Endodermal cell (in vitro differentiated cells): ENCODE data around the gene PPM1E. TPM values are rescaled to one million over a fixed set of nuclear protein-coding genes. Genes with fewer than 3 reads are reported as not detected.

Experiments used
- DNase-seq: peaks from one replicate; pipeline ENCODE4 v3.0.0-alpha.2; 2017
- H3K27ac ChIP-seq: 2 replicates; pipeline ENCODE4 v1.5.1; 2013; ENCODE audit warnings: mild to moderate bottlenecking, low read depth, low read length, moderate library complexity
- H3K27me3 ChIP-seq: 2 replicates; pipeline ENCODE4 v1.6.1; 2013; ENCODE audit warnings: mild to moderate bottlenecking, low read length, moderate library complexity; ENCODE audit not compliant: insufficient read depth, control insufficient read depth, poor library complexity, severe bottlenecking
- H3K36me3 ChIP-seq: 2 replicates; pipeline ENCODE4 v1.7.0; 2013; ENCODE audit warnings: mild to moderate bottlenecking, low read length, moderate library complexity; ENCODE audit not compliant: control insufficient read depth, insufficient read depth
- H3K4me1 ChIP-seq: one replicate; pipeline ENCODE4 v1.7.0; 2013; ENCODE audit warnings: low read length; ENCODE audit not compliant: control insufficient read depth, insufficient read depth
- H3K4me3 ChIP-seq: 2 replicates; pipeline ENCODE4 v1.5.1; 2013; ENCODE audit warnings: mild to moderate bottlenecking, low read length, moderate library complexity
- H3K9ac ChIP-seq: 2 replicates; pipeline ENCODE4 v1.6.1; 2013; ENCODE audit warnings: mild to moderate bottlenecking, low read length, moderate library complexity; ENCODE audit not compliant: poor library complexity, severe bottlenecking; ENCODE audit errors: extremely low read depth
- H3K9me3 ChIP-seq: 2 replicates; pipeline ENCODE4 v1.6.1; 2013; ENCODE audit warnings: mild to moderate bottlenecking, low read length, moderate library complexity; ENCODE audit not compliant: control insufficient read depth
- H3K27ac Mint-ChIP-seq: 2 replicates; pipeline ENCODE4 v1.8.0; 2020; ENCODE audit warnings: mixed read lengths
- H3K27me3 Mint-ChIP-seq: 2 replicates; pipeline ENCODE4 v1.8.0; 2021; ENCODE audit warnings: mild to moderate bottlenecking, mixed read lengths; ENCODE audit not compliant: insufficient read depth
- H3K36me3 Mint-ChIP-seq: 2 replicates; pipeline ENCODE4 v1.8.0; 2020; ENCODE audit warnings: low read depth, mixed read lengths
- H3K4me1 Mint-ChIP-seq: 2 replicates; pipeline ENCODE4 v1.8.0; 2020; ENCODE audit warnings: mixed read lengths
- H3K4me3 Mint-ChIP-seq: 2 replicates; pipeline ENCODE4 v1.8.0; 2020; ENCODE audit warnings: mild to moderate bottlenecking, moderate library complexity, mixed read lengths
- H3K9me3 Mint-ChIP-seq: 2 replicates; pipeline ENCODE4 v1.8.0; 2020; ENCODE audit warnings: mild to moderate bottlenecking, mixed read lengths
- CTCF ChIP-seq: fragments of 200-600 bp; sonication (generic); conservative IDR thresholded peaks from 2 replicates; pipeline ENCODE4 v1.5.0; 2021; ENCODE audit warnings: antibody characterized with exemption, mild to moderate bottlenecking
- WGBS, 2 experiments: methylation state at CpG; one replicate each; pipeline versions ENCODE4 v1.1.5 to v1.1.7; 2013; ENCODE audit warnings: missing lambda C conversion rate in 2 of 2, mixed read lengths in 1 of 2; ENCODE audit not compliant: insufficient coverage in 1 of 2, insufficient read length in 1 of 2; 5-methylcytosine and 5-hydroxymethylcytosine counted together
- total RNA-seq, 2 donors: library from RNA; stranded (reverse); fragmentation: NEBNext Ultra II Directional in 1 of 2; extraction: Animal tissue kit (Norgen Biotek cat#: 25700) in 1 of 2; gene quantifications; 2 replicates in 1 of 2; 3 replicates in 1 of 2; pipeline ENCODE4 v1.2.1, GENCODE V29; 2021

Gene PPM1E
- total RNA-seq, 2 donors from 2014 or later: 1.4 to 2.2 TPM

DNA sequence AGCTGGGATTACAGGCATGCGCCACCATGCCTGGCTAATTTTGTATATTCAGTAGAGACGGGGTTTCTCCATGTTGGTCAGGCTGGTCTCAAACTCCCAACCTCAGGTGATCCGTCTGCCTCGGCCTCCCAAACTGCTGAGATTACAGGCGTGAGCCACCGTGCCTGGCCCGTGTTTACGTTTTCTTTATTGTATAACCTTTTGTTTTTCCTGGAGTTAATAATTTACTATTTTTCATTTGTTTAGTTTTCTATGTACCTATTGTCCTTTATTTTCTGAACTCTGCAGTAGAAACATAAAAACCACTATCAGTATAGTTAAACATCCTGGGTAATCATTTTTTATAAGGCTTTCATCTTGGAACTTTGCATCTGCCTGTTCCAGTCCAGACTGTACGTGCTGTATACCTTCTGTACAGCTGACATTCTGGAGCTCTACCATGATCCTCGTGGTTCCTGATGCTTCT, 73.6 kb downstream of the PPM1E start:
- Histone ChIP-seq H3K4me1 (no peaks in the 10 kb centered on the region), H3K4me3 (no peak overlapping the region), H3K9me3 (no peaks in the 10 kb centered on the region), H3K9ac (no peak overlapping the region), H3K36me3 (no peaks in the 10 kb centered on the region), H3K27ac (no peak overlapping the region), H3K27me3 (no peaks in the 10 kb centered on the region)
- no peak overlapping the region for H3K4me3 Mint-ChIP-seq
- TF ChIP-seq CTCF: no peak
- H3K36me3 Mint-ChIP-seq: no peaks in the 10 kb centered on the region
- DNase-seq: no peak
- WGBS, 2 experiments: 94 to 95% methylated on average over 6 to 9 of the region's 10 CpGs
- no peaks in the 10 kb centered on the region for H3K27me3 Mint-ChIP-seq
- H3K27ac Mint-ChIP-seq: no peak overlapping the region
- H3K9me3 Mint-ChIP-seq: peaks cover 13% of the 10 kb centered on the region
- no peaks in the 10 kb centered on the region for H3K4me1 Mint-ChIP-seq

DNA sequence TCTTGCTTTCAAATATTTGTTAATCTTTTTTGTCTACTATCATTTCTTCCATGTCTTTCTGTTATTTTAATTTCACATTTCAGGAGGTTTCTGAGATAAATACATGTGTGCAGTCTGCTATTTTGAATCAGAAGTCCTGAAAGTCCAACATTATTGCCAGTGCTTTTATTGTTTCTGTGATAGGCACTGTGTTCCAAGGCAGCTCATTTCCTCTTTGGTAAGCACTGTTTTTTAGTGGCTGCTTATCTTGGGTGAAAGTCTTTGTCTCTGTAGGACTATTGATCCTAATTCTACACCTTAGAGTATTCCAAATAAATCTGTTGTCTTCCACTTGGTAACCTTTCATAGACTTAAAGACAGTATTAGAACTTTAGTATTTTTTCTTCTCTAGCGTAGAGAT, 76.1 kb downstream of the PPM1E start:
- H3K27ac ChIP-seq: no peak overlapping the region
- peaks cover 13% of the 10 kb centered on the region for H3K9me3 Mint-ChIP-seq
- no peaks in the 10 kb centered on the region for H3K27me3 ChIP-seq
- no peaks in the 10 kb centered on the region for H3K36me3 Mint-ChIP-seq
- no peak overlapping the region for H3K4me3 ChIP-seq
- H3K4me1 ChIP-seq: no peaks in the 10 kb centered on the region
- no peak for TF ChIP-seq CTCF
- H3K27me3 Mint-ChIP-seq: no peaks in the 10 kb centered on the region
- no peaks in the 10 kb centered on the region for H3K9me3 ChIP-seq
- 100% methylated on average over 1 of the region's 1 CpG; no CpG with 5 or more reads in 1 of the 2 experiments for WGBS, 2 experiments
- no peak overlapping the region for H3K27ac Mint-ChIP-seq
- no peaks in the 10 kb centered on the region for H3K4me1 Mint-ChIP-seq
- no peaks in the 10 kb centered on the region for H3K36me3 ChIP-seq
- DNase-seq: no peak
- H3K9ac ChIP-seq: no peak overlapping the region
- no peak overlapping the region for H3K4me3 Mint-ChIP-seq

- 100% methylated on average over 1 to 3 of the region's 3 CpGs for WGBS, 2 experiments
- DNase-seq: no peak
- Mint-ChIP-seq H3K27ac (no peak overlapping the region), H3K36me3 (no peaks in the 10 kb centered on the region), H3K27me3 (no peaks in the 10 kb centered on the region), H3K4me1 (no peaks in the 10 kb centered on the region), H3K9me3 (peaks cover 13% of the 10 kb centered on the region), H3K4me3 (no peak overlapping the region)
- Histone ChIP-seq H3K27ac (no peak overlapping the region), H3K9ac (no peak overlapping the region), H3K9me3 (no peaks in the 10 kb centered on the region), H3K4me3 (no peak overlapping the region), H3K36me3 (no peaks in the 10 kb centered on the region), H3K27me3 (no peaks in the 10 kb centered on the region), H3K4me1 (no peaks in the 10 kb centered on the region)
- no peak for TF ChIP-seq CTCF
Observed at GRCh38 chr17:58832514-58832913, 76.9 kb downstream of the PPM1E start.
